GM18867 (cell line): Measurements from ENCODE around the gene SHF.
"Not testable (repeated sequence)": the region's sequence is repeated elsewhere in the genome, so short reads cannot be mapped to it uniquely, and the experiment has no call there.

Source experiments
- ATAC-seq: cut with Tn5 transposase; IDR thresholded peaks from one replicate; pipeline ENCODE4 v1.9.1; 2021; ENCODE audit warnings: mild to moderate bottlenecking, moderate library complexity; ENCODE audit not compliant: unreplicated experiment

The SHF gene

GRCh38 chr15:45147606-45148005 is 40.2 kb downstream of the SHF start:
- ATAC-seq: no peak

GRCh38 chr15:45146405-45146804 is 41.4 kb downstream of the SHF start:
- no peak for ATAC-seq

GRCh38 chr15:45144775-45145174 is 43.0 kb downstream of the SHF start:
- no peak for ATAC-seq

- ATAC-seq: no peak
These were observed 43.8 kb downstream of the SHF start for GRCh38 chr15:45143946-45144345.

GRCh38 chr15:45143056-45143455 is 44.7 kb downstream of the SHF start:
- ATAC-seq: no peak

- no peak for ATAC-seq
These were observed 46.4 kb downstream of the SHF start for GRCh38 chr15:45141386-45141785.

GRCh38 chr15:45140557-45141250 is 47.1 kb downstream of the SHF start:
- ATAC-seq: no peak

GRCh38 chr15:45139770-45140169 is 48.0 kb downstream of the SHF start:
- no peak for ATAC-seq

- ATAC-seq: no peak
These were observed 48.7 kb downstream of the SHF start for GRCh38 chr15:45138814-45139765.

- no peak for ATAC-seq
These were observed 50.1 kb downstream of the SHF start for GRCh38 chr15:45137703-45138102.

- no peak for ATAC-seq
These were observed 51.4 kb downstream of the SHF start for GRCh38 chr15:45136378-45136764.

- not testable (repeated sequence) for ATAC-seq
These were observed 51.9 kb downstream of the SHF start for GRCh38 chr15:45135705-45136377.

GRCh38 chr15:45134682-45135604 is 52.8 kb downstream of the SHF start:
- no peak for ATAC-seq

- ATAC-seq: no peak
These were observed 53.7 kb downstream of the SHF start for GRCh38 chr15:45134046-45134445.

GRCh38 chr15:45133561-45133920 is 54.2 kb downstream of the SHF start:
- no peak for ATAC-seq

GRCh38 chr15:45132844-45133560 is 54.8 kb downstream of the SHF start:
- ATAC-seq: no peak

- no peak for ATAC-seq
These were observed 56.3 kb downstream of the SHF start for GRCh38 chr15:45131510-45131909.

GRCh38 chr15:45130291-45131000 is 57.3 kb downstream of the SHF start:
- no peak for ATAC-seq

- ATAC-seq: no peak
These were observed 58.1 kb downstream of the SHF start, which contains the start of the genes DUOX1 and DUOXA1 for GRCh38 chr15:45129651-45130129. TSS of gene DUOX1 (plus strand) at chr15:45129994. CDS start at chr15:45131967, 1,973 bp downstream. TSS of gene DUOXA1 (minus strand) at chr15:45129879. CDS start at chr15:45123014, 6,865 bp downstream.
